ENCODE measurements around the gene PIK3R3.

DNA sequence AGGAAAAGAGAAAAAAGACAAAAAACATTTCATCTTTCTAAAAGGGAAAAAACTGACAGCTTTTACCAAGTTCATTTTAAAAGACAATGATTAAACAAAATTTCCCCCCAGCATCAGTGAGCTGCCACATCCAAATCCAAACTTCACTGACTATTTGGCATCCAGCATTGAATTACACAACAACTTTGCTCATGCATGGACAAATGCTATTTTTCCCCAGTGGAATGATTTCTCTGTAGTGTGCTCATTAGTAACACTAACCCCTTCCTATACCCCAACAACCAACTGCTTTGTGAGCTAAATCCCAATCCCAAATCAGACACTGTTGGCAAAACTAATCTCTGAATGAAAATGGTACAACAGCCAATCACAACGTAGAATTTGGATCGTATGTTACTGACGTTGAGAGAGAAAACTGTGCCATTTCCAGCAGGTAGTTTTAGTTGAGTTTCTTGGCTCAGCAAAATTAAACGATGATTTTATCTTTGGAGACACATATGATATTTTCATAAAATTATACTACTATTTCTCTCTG, 37.9 kb downstream of the PIK3R3 start:
- TF ChIP-seq, protein P1, sequence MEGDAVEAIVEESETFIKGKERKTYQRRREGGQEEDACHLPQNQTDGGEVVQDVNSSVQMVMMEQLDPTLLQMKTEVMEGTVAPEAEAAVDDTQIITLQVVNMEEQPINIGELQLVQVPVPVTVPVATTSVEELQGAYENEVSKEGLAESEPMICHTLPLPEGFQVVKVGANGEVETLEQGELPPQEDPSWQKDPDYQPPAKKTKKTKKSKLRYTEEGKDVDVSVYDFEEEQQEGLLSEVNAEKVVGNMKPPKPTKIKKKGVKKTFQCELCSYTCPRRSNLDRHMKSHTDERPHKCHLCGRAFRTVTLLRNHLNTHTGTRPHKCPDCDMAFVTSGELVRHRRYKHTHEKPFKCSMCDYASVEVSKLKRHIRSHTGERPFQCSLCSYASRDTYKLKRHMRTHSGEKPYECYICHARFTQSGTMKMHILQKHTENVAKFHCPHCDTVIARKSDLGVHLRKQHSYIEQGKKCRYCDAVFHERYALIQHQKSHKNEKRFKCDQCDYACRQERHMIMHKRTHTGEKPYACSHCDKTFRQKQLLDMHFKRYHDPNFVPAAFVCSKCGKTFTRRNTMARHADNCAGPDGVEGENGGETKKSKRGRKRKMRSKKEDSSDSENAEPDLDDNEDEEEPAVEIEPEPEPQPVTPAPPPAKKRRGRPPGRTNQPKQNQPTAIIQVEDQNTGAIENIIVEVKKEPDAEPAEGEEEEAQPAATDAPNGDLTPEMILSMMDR (IDR thresholded peaks at IDR 0.05): no peak
- no peak for TF ChIP-seq POLR2A (IDR thresholded peaks at IDR 0.05)

Measured in thyroid gland (tissue), 4 donors.